Activated CD8-positive, alpha-beta memory T cell treated with anti-CD3 and anti-CD28 coated beads for 24 hours (primary cell): ENCODE results near the gene TJP3.
"Not testable (repeated sequence)": the region's sequence is repeated elsewhere in the genome, so short reads cannot be mapped to it uniquely, and the experiment has no call there.

Source experiments
- DNase-seq: peaks from one replicate; pipeline ENCODE4 v3.0.0-alpha.2; 2020

TJP3 gene, protein sequence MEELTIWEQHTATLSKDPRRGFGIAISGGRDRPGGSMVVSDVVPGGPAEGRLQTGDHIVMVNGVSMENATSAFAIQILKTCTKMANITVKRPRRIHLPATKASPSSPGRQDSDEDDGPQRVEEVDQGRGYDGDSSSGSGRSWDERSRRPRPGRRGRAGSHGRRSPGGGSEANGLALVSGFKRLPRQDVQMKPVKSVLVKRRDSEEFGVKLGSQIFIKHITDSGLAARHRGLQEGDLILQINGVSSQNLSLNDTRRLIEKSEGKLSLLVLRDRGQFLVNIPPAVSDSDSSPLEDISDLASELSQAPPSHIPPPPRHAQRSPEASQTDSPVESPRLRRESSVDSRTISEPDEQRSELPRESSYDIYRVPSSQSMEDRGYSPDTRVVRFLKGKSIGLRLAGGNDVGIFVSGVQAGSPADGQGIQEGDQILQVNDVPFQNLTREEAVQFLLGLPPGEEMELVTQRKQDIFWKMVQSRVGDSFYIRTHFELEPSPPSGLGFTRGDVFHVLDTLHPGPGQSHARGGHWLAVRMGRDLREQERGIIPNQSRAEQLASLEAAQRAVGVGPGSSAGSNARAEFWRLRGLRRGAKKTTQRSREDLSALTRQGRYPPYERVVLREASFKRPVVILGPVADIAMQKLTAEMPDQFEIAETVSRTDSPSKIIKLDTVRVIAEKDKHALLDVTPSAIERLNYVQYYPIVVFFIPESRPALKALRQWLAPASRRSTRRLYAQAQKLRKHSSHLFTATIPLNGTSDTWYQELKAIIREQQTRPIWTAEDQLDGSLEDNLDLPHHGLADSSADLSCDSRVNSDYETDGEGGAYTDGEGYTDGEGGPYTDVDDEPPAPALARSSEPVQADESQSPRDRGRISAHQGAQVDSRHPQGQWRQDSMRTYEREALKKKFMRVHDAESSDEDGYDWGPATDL

DNA sequence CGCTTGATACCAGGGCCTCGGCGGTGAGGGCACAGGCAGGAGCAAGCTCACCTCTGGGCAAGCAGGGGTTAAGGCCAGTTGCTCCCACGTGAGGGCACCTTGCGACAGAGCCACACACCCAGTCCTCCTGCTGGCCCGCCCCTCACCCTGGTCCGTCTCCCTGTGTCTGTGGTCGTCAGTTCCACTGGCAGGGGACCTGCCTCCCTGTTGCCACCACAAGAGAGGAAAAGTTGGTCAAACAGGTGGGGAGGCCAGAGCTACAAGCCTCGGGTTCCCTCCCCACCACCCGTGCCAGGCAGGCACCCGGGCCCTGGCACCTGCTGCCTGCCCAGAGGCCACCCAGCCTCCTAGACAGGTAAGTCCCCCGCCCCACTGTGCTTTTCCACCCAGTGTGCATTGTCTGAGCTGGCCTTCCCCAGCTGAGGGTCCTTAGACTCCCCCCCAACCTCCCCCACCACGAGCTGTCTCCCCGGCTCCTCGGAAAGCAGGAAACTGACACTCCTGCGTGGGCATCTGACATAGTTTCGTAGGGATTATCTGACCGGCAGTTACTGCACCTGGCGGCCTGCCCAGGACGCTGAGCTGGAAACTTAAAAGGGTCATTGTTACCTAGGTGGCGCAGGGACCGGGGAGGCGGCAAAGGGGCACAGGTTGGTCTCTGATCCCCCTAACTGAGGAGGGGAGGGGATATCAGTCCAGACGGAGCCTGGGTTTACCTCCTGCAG is at the start of gene TJP3:
Gene TJP3, plus strand, starts transcription at position 178 of the 725 bp plus-strand sequence. CDS start 20,049 bp downstream, outside the sequence.
- DNase-seq = no peak

- no peak for DNase-seq
Measured at GRCh38 chr19:3658870-3659745, 49.1 kb upstream of the TJP3 start.

- no peak for DNase-seq
Measured at GRCh38 chr19:3659746-3660112, 48.5 kb upstream of the TJP3 start.

DNA sequence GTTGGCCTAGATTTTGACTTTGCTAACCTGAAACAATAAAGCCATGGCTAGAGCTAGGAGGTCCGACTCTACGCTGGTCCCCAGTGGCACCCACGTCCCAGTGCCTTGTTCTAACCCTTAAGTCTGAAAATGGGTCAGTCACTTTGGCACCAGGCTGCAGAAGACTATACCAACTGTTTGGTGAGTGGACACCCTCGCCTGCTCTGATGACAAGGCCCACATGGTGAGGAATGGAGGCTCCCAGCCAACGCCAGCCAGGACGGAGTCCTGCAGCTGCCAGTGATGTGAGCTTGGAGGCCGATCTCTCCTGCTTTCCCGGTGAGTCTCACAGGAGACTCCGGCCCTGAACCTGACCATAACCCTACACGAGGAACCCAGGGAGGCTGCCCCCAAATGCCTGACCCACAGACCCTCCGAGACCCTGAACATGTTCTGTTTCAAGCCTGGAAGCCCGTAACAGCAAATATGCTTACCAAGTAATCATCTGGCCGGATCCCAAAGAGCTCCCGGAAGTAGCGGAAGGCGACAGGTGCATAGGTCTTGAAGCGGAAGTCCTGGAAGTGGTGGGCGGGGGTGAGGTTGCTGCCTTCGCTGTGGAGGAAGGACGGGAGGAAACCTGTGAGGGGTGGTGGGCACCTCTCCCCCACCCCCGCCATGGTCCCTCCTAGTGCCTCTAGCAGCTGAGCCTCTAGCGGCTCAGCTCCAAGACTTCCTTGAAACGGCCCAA is 47.5 kb upstream of the TJP3 start:
- DNase-seq = no peak

DNA sequence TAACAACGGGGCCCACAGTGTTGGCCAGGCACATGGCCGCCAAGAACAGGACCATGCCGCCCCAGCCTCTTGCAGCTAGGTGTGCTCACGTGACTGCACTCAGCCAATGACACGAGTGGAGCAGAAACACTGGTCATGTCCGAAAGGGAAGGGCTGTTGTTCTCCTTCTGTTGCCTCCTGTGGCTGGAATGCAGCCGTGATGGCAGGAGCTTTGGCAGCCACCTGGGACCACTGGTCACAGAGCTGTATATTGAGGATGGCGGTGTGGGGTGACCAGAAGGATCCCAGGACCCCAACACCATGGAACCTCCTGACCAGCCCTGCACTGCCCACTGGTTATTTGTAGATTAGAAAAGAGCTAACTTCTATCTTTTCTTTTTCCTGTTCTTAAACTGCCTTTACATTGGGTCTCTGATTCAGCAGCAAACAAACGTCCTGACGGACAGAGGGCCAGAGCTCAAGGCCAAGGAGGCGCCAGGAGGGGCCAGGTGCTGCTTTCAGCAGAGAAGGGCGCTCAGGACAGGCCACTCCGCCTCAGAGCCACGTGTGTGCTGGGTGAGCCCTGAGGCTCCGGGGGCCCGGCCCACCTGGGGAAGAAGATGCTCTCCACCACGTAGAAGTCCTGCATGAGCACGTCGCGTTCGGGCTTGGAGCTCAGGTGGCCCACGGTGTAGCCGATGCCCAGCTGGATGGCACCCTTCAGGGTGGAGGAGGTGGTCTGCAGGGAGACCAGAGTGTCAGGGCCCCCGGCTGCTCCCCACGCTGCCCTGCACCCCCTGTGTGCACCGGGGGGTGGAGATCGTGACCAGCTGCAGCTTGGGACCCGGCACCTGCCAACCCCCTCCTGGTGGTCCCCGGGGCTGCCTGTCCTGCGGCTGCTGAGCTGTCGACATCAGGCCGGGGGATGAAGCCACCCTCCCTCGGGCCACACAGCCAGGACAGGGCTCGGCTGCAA is 46.6 kb upstream of the TJP3 start:
- DNase-seq = no peak

GRCh38 chr19:3663838-3664237 is 44.3 kb upstream of the TJP3 start:
- DNase-seq = no peak

GRCh38 chr19:3664879-3665642 is 43.1 kb upstream of the TJP3 start:
- no peak for DNase-seq

GRCh38 chr19:3665681-3666544 is 42.3 kb upstream of the TJP3 start:
- peak; percentile 95 for DNase-seq

- DNase-seq = not testable (repeated sequence)
Measured at GRCh38 chr19:3666545-3666856, 41.7 kb upstream of the TJP3 start.

DNA sequence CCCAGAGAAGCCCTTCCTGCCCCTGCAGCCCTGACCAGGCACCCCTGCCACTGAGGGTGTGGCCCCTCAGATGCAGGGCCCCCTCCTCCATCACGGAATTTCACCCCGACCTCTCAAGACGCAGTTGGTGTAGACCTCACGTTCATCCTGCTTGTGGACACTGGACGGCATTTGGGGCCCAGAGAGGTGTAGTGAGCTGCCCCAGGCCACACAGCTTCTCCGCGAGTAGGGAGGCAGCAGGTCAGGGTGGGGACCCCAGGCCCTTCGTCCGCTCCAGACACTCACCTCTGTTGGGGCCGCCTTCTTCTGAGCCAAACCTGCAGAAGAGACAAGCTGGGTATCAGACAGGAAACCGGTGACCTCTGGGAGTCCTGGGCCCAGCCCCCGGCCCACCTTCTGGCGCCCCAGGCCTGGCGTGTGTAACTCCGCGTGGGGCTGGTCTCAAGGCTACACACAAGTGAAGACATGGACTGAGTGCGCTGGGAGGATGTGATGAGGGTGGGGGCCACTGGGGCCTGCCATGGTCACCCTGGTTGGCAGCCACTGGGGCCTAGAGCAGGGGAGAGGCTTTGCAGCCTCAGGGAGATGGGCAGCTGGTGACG is 41.0 kb upstream of the TJP3 start:
- DNase-seq = no peak

- DNase-seq = no peak
Measured at GRCh38 chr19:3667766-3668165, 40.4 kb upstream of the TJP3 start.

DNA sequence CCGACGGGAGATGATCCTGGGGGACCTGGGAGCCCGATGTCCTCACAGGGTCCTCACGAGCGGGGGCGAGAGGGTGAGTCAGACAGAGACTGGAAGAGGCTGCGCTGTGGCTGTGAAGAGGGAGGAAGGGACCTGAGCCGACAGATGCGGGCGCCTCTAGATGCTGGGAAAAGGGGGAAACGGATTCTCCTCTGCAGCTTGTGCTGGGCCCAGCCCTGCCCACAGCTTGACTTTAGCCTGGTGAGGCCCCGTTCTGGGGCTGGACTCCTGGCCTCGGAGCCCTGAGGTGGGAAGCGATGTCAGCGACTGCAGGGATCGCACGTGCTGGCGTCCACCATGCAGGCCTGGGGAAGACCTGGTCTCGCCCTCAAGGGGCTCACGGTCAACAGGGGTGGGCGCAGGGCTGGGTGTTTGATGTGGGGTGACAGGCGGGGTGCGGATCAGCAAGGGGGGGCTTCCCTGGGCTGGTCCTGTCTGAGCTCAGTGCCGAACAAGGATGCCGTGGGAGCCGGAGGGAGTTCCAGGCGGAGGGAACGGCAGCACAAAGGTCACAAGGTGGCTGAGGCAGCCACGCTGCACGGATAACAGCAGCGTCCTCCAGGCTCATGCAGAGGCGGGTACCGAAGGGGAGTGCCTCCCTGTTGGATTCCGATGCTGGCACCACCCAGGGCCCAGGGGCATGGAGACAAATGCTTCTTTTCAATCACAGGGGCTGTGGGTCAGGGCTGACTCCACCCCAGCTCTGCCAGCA is 39.7 kb upstream of the TJP3 start:
- no peak for DNase-seq

- no peak for DNase-seq
Measured at GRCh38 chr19:3669082-3669946, 38.9 kb upstream of the TJP3 start.

GRCh38 chr19:3669947-3670795 is 38.0 kb upstream of the TJP3 start:
- DNase-seq = no peak
